ENCODE data around the gene H2BK1. TPM values are rescaled to one million over a fixed set of nuclear protein-coding genes. Genes with fewer than 3 reads are reported as not detected.

Gene H2BK1
- total RNA-seq, 1 experiment from 2014 or later: 0.87 TPM

DNA sequence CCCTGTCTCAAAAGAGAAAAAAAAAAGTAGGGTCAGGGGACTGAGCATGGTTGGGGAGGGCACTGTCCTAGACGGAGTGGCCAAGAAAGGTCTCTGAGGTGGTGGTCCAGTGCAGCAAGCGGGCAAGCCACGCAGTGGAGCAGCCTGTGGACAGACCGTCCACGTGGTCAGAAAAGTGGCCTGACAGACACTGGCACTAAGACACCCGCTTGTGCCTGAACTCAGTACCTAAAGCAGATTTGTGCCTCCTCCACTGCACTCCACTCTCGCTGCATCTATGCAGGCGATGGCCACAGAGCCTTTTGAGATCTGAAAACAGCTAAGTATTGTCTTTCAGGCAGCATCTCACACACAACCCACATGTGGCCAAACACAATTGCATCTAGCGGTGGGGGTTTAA, 32.1 kb downstream of the H2BK1 start (continued):
- TF ChIP-seq STAT6 (CRISPR knock-in tag; conservative IDR thresholded peaks at IDR 0.05; ENCODE audit: low read depth): no peak
- no peak for TF ChIP-seq CREB1 (CRISPR knock-in tag; IDR thresholded peaks at IDR 0.05)
- TF ChIP-seq NFYB (CRISPR knock-in tag; conservative IDR thresholded peaks at IDR 0.05; ENCODE audit: low read depth): no peak

DNA sequence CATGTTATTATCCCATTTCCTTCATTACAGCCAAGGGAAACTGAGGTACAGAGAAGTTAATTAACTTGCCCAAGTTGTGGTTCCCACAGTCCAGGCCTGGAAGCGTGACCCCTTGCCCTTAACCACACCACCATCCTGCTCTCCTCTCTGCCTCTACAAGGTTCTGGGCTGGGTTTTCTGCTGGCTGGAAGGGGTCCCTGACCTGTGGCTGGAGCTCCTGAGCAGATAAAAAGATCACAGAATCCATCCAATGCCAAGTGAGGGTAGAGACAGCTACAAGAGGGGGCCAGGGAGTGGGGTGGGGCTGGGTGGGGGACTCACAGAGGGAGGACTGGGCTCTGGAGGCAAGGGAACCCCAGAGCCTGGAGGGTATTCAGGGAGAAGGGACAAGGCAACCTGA, 33.0 kb downstream of the H2BK1 start:
- H3K27ac Mint-ChIP-seq: no peak overlapping the region
- CTCF ChIA-PET: interaction anchor here (1.6 to 4.2 kb wide), 3 partner anchors 10 to 53 kb away, joined by 6 to 52 read pairs (median 15); partner anchors contain the start of gene GBX1
- no peak overlapping the region for H3K4me3 Mint-ChIP-seq
- H3K27me3 Mint-ChIP-seq (ENCODE audit: low read depth): peaks cover 56% of the 10 kb centered on the region
- ATAC-seq: no peak
- H3K9me3 Mint-ChIP-seq: peaks cover 5% of the 10 kb centered on the region
- POLR2A ChIA-PET: no interaction called here
- no peak for DNase-seq (ENCODE audit: low spot score)
- H3K36me3 Mint-ChIP-seq: no peaks in the 10 kb centered on the region
- H3K4me1 Mint-ChIP-seq: peaks cover 10% of the 10 kb centered on the region
- TF ChIP-seq TEAD1 (CRISPR knock-in tag; IDR thresholded peaks at IDR 0.05) (no peak), ZNF416 (CRISPR knock-in tag; IDR thresholded peaks at IDR 0.05) (no peak), ZNF317 (CRISPR knock-in tag; IDR thresholded peaks at IDR 0.05; ENCODE audit: borderline replicate concordance, low read depth) (no peak), ZBTB43 (CRISPR knock-in tag; IDR thresholded peaks at IDR 0.05) (no peak), OVOL2 (CRISPR knock-in tag; IDR thresholded peaks at IDR 0.05; ENCODE audit: borderline replicate concordance) (no peak), ZNF232 (CRISPR knock-in tag; IDR thresholded peaks at IDR 0.05) (no peak), GRHL2 (CRISPR knock-in tag; IDR thresholded peaks at IDR 0.05; ENCODE audit: insufficient replicate concordance, severe bottlenecking) (no peak), STAT6 (CRISPR knock-in tag; conservative IDR thresholded peaks at IDR 0.05; ENCODE audit: low read depth) (no peak), USF1 (CRISPR knock-in tag; IDR thresholded peaks at IDR 0.05) (no peak), ATF1 (CRISPR knock-in tag; IDR thresholded peaks at IDR 0.05) (no peak), ZNF138 (CRISPR knock-in tag; conservative IDR thresholded peaks at IDR 0.05) (no peak), ZNF671 (CRISPR knock-in tag; IDR thresholded peaks at IDR 0.05) (no peak)
- TF ChIP-seq, protein P1, sequence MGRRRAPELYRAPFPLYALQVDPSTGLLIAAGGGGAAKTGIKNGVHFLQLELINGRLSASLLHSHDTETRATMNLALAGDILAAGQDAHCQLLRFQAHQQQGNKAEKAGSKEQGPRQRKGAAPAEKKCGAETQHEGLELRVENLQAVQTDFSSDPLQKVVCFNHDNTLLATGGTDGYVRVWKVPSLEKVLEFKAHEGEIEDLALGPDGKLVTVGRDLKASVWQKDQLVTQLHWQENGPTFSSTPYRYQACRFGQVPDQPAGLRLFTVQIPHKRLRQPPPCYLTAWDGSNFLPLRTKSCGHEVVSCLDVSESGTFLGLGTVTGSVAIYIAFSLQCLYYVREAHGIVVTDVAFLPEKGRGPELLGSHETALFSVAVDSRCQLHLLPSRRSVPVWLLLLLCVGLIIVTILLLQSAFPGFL (CRISPR knock-in tag; IDR thresholded peaks at IDR 0.05; ENCODE audit: borderline replicate concordance): no peak
- TF ChIP-seq, protein P2, sequence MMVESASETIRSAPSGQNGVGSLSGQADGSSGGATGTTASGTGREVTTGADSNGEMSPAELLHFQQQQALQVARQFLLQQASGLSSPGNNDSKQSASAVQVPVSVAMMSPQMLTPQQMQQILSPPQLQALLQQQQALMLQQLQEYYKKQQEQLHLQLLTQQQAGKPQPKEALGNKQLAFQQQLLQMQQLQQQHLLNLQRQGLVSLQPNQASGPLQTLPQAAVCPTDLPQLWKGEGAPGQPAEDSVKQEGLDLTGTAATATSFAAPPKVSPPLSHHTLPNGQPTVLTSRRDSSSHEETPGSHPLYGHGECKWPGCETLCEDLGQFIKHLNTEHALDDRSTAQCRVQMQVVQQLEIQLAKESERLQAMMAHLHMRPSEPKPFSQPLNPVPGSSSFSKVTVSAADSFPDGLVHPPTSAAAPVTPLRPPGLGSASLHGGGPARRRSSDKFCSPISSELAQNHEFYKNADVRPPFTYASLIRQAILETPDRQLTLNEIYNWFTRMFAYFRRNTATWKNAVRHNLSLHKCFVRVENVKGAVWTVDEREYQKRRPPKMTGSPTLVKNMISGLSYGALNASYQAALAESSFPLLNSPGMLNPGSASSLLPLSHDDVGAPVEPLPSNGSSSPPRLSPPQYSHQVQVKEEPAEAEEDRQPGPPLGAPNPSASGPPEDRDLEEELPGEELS (CRISPR knock-in tag; IDR thresholded peaks at IDR 0.05): no peak
- TF ChIP-seq, protein P3, sequence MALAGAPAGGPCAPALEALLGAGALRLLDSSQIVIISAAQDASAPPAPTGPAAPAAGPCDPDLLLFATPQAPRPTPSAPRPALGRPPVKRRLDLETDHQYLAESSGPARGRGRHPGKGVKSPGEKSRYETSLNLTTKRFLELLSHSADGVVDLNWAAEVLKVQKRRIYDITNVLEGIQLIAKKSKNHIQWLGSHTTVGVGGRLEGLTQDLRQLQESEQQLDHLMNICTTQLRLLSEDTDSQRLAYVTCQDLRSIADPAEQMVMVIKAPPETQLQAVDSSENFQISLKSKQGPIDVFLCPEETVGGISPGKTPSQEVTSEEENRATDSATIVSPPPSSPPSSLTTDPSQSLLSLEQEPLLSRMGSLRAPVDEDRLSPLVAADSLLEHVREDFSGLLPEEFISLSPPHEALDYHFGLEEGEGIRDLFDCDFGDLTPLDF (CRISPR knock-in tag; IDR thresholded peaks at IDR 0.05): no peak
- TF ChIP-seq, protein P4, sequence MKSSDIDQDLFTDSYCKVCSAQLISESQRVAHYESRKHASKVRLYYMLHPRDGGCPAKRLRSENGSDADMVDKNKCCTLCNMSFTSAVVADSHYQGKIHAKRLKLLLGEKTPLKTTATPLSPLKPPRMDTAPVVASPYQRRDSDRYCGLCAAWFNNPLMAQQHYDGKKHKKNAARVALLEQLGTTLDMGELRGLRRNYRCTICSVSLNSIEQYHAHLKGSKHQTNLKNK (CRISPR knock-in tag; IDR thresholded peaks at IDR 0.05): no peak

All from WTC11 (cell line).